Activated gamma-delta T cell (primary cell): ENCODE data around the gene IGF2BP2.

ENCODE experiments used
- DNase-seq: peaks from one replicate; lab custom pipeline; 2025; lab: John Stamatoyannopoulos, UW

IGF2BP2 gene

DNA sequence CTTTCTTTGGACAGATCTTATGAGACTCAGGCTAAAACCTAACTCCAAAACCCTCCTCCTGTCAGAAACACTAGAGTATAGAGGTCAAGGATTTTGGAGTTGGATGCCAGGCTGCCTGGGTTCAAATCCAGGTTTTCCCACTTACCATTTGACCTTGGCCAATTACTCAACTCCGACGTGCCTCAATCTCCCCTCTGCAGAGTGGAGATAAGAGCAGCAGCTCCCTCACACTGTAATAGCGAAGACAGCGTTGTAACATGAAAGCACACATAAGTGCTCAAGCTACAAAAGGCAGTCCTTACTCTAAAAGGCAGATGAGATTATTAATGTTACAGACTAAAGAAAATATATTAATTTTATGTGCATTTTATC is 90.1 kb downstream of the IGF2BP2 start:
- no peak for DNase-seq

DNA sequence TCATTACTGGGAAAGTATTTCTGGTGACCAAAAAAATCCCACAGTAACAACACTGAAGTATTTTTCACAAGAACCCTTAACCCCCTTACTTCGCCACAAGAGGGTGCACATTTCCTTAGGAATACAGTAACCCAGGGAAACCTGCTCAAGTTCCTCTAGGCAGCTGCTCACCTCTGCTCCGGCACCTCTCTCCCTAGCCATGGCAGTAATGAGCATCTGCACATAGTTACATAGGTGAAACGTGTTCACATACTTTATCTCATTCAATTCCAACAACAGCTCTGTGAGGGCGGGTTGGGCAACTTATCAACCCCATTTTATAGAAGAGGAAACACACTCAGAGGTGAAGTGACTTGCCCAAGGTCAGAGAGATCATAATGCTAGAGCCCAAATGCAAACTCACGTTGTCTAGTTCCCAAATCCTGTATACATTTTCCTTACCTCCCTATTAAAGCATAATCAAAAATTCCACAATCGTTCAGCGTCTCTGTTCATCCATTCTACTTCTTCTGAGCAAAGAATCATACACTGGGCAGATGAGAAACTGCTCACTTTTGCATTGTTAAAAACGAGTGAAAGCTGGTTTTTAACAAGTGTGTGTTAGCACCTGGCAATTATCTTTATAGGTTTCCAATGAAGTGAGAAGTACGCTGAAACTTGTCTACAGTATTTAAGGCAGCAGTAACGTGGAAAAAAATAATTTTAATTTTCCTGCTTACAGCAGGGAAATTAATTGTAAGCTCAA is 90.7 kb downstream of the IGF2BP2 start:
- DNase-seq: no peak

DNA sequence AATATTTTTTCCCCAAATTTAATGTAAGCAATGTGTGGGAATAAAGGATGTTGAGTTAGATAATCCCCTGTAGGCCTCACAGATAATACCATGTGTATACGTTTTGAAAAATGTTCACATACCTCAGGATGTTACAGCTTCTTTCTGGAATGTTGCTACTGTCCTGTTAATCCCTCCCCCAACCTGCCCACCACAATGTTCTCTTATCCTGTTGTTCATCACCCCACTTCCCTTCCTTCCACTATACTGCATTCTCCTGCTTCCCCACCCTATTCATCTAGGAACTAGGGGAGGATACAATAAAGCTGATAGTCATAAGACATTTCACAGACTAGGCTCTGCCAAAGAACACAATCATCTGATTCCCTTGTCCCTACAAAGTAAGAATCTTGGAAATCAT is 92.1 kb downstream of the IGF2BP2 start:
- no peak for DNase-seq

DNA sequence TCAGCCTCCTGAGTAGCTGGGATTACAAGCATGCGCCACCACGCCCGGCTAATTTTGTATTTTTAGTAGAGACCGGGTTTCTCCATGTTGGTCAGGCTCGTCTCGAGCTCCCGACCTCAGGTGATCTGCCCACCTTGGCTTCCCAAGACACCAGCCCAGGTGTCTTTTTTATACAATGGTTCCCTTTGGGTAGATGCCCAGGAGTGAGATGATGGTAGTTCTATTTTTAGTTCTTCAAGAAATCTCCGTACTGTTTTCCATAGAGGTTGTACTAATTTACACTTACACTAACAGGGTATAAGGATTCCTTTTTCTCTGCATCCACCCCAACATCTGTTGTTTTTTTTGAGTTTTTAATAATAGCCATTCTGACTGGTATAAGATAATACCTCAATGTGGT is 94.3 kb downstream of the IGF2BP2 start:
- DNase-seq: no peak

DNA sequence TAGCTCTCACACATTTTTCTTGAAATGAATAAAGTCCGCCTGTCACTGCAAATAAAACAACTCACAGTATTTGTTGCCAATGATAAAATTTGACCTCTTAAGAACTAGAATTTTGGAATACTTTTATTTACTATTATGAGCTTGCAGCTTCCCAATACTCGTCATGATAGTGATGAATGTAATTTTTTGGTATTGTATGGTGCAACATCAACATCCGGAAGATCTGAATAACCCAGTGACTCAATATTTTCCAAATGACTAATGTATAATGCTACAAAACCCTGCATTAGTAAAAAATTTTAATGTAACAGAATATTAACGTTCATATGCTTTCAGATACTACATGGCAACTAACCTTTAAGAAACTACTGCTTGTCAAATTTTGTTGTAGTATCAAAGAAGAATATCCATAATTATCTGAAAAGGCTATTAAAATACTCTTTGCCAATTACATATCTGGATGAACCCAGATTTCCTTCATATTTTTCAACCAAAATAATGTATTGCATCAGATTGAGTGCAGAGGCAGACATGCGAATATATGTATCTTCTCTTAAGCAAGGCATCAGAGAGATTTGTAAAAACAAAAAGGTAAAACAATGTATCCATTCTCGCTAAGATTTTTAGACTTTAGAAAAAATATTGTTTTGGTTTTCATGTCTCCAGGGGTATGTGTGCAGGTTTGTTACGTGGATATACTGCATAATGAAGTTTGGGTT is 95.3 kb downstream of the IGF2BP2 start:
- no peak for DNase-seq

DNA sequence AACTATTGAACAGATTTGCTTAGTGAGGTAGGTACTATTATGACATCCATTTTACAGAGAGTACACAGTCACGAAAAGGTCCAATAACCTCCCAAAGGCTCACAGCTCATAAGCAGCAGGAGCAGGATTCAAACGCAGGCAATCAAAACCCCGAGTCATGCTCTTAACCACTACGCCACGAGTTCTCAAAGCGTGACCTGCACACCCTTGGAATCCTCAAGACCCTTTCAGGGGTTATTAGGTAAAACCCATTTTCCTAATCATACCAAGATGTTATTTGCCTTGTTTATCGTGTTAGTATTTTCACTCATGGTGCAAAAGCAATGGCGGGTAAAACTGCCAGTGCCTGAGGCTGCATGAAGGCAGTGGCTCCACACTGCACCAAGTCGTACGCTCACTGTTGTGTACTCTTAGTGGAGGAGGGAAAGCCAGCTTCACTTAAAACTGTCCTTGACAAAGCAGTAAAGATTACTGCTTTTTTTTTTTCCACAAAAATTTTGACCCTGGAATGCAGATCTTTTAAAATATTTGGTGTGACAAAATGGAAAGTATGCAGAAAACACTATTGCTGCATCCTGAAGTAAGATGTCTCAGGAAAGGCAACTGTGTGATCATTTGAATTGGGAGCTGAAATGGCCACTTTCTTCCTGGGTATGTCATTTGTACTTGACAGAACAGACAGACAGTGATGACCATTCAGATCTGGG is 96.1 kb downstream of the IGF2BP2 start:
- no peak for DNase-seq

DNA sequence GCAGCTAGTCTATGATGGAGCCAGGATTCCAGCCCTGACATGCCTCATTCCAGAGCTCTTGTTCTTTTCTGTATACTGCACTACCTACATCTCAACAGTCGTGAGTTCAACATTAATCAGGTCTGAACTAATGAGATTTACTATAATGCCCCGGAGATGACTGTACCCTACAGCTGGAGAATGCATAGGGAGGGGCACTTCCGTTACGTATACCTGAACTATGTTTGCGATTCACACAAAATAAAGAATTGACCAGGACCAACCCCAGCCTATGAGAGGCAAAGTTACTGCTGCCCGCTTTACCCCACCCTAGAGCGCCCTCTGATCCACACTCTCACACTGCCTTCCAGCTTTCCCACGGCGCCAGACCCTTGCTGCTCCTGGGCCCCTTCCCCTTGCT is 97.0 kb downstream of the IGF2BP2 start:
- DNase-seq: no peak

DNA sequence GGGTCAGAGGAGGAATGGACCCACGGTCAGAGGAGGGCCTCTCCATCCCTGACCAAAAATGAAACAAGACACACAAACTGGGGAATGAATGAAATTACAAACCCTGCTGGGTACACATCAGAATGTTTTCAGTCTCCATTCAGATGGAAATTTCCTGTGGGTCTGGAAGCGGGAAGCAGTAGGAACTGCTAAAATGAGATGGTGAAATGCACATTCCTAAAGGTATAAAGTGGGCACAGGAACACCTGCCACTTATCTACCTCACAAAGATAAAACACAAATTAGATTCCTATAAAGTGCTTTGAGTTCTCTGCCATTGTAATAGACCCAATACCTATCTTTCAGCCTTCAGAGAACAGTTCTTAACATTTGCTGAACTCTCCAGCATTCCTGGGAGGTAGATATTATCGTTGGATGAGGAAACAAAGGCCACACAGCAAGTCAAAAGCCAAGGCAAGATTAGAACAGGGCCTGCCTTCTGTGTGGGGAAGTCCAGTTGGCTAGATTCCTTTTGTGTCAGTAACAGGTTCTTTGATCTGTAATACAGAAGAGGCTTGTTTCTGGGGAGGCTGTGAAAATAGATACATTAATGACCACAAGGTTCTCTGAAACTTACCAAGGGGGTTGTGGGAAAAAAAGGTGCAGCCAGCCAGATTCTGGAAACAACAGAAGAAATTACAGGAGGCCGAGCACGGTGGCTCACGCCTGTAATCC is 98.4 kb downstream of the IGF2BP2 start:
- no peak for DNase-seq

DNA sequence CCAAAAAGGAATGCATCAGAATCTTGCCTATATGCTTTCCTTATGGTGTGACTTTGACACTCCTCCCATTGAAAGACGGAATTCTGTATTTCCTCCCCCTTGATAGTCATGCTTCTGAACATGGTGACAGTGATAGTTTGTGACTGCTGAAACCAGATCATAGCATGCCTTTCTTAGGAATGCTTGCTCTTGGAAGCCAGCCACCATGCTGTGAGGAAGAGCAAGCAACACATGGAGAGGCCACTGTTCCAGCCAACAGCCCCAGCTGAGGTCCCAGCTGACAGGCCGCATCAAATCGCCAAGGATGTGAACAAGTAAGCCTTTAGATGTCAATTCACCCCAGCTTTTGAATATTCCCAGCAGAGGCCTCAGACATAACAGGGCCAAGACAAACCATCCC is 100.1 kb downstream of the IGF2BP2 start:
- no peak for DNase-seq

DNA sequence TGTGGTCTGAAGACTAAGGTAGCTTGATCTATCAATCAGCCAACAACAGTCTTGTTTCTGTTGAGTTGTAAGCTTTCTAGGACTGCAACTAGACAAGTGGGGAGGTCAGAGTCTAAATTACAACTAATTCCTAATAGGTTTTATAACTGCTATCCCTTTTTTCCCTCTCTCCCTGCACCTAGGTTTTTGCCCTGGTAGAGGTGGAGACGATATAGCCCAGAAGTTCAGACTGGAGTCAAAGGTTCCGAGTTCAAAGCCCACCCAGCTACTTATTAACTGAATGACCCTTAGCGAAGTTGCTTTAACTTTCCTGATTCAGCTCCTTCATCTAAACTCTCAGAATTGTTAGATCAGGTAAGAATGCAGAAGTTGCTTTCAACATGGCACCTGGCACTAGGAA is 100.6 kb downstream of the IGF2BP2 start:
- no peak for DNase-seq

DNA sequence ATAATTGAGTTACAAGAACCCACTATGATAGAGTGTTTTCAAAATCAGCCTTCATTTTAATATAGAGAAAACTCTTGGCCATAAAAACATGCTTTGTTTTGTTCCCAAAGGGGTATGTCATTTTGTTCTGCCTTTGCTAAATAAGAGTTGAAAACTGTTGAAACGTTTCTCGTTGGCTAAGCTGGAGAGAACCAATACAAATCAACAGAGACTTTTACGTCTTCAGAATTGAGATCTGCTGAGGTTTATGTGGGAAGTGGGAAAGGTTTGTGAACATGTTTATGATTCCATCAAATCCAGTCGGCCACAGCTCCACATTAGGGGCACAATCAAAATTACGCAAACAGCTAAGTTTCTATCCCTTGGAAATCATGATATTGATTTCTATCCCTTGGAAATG is 102.0 kb downstream of the IGF2BP2 start:
- DNase-seq: no peak

DNA sequence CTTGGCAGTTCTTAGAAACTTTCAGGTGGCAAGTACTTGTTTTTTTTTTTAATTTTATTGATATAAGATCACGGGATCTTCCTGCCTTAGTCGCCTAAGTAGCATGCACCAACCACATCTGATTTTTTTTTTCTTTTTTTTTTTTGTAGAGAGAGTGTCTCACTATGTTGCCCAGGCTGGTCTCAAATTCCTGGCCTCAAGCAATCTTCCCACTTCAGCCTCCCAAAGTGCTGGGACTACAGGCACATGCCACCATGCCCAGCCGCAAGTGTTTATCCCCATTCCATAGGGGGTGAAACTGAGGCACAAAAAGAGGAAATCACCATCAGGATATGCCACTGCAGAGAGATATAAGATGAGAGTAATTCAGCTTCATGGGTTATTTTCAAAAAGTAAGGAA is 102.9 kb downstream of the IGF2BP2 start:
- DNase-seq: no peak

DNA sequence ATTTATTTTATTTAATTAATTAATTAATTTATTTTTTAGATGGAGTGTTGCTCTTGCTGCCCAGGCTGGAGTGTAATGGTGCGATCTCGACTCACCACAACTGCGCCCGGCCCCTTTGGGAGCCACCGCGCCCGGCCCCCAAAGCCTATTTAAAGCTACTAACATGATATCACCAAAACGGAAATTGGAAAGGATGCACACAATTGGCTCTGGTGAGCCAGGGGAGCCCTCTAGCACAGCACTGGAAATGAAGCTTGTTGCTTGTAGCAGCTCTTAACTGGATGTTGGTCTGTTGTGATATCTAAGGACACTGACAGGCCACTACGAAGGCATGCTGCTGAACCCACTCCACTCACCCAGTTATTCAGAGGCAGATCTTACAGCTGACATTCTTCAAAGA is 104.5 kb downstream of the IGF2BP2 start:
- no peak for DNase-seq

DNA sequence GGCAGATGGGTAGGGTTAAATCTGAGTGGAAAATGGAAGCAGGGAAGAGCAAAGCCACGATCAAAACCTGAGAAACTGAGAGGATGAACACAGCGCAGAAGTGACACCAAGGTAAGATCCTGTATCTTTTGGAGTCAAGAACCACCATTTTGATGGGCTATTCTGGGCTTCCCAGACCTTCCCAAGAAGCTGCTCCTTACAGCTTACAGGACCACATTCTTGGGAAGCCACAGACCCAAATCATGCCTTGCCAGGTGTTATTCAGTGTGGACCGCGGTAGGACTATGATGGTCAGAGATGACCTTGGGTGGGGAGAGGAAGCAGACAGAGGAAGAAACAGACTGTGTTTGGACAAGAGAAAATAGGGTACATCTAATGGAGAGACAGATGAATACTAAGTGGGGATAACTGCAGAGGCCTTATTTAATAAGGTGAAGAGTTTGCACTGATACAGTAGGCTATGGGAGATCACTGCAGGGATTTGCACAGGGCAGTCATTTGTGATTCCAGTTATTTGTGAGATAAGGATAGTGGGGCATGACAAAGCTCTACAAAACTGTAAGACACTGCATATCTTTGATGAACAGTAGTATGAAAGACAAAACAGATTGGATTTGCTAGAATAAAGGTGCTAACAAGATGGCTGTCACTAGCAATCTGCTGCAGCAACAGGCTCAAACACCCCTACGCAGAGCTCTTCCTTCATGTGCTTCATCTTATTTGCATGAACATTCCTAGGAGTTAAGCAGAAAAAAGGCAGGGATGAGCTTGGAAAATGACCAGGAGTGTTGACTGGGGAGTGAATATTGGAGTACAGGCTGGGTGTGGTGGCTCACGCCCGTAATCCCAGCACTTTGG is 105.9 kb downstream of the IGF2BP2 start:
- no peak for DNase-seq

DNA sequence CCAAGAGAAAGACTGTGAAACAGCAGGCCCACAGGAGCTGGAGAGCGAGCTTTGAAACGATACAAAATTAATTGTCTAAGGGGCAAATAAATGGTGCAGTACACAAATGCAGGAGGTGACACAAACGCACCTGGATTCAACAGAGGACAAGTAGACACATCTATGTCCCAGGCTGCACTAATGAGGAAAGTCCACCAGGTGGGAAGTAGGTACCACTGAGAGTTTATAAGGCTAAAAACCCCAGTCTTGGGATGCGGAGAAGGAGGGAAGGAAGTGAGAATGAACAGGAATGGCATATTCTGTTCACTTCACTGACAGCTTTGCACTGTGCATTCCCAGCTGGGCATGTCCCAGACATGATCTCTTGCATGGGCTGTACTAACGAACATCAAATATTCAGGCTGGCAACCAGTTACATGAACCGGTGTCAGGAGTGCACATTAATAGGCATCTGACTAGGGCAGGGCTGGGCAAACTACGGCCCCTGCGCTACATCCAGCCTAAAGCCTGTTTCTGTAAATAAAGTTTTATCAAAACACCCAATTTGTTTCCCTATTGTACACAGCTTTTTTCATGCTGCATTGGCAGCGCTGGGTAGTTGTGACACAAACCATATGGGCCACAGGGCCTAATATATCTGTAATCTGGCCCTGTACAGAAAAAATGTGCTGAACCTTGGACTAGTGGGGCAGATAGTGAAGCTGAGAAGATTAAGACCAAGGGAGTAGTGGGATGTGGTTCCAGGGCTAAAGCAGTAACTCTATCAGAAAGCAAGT is 107.0 kb downstream of the IGF2BP2 start:
- DNase-seq: no peak

DNA sequence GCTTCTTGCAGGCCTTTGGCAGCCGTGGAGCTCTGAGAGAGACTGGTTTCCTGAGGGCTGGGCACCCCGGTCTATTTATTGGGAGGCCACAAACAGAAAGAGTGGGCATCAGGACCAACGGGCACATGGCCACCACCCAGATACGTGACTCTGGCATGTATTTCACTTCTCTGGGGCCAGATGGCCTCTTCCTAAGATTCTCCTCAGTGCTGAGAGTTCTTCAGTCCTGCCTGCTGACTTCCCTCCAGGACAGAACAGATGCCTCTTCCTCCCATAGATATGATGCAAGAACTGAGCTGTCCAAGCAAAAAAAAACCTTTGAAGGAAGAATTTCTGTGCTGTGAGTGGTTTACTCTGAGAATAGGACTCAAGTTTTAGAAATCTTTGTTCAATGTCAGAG is 107.7 kb downstream of the IGF2BP2 start:
- DNase-seq: no peak

DNA sequence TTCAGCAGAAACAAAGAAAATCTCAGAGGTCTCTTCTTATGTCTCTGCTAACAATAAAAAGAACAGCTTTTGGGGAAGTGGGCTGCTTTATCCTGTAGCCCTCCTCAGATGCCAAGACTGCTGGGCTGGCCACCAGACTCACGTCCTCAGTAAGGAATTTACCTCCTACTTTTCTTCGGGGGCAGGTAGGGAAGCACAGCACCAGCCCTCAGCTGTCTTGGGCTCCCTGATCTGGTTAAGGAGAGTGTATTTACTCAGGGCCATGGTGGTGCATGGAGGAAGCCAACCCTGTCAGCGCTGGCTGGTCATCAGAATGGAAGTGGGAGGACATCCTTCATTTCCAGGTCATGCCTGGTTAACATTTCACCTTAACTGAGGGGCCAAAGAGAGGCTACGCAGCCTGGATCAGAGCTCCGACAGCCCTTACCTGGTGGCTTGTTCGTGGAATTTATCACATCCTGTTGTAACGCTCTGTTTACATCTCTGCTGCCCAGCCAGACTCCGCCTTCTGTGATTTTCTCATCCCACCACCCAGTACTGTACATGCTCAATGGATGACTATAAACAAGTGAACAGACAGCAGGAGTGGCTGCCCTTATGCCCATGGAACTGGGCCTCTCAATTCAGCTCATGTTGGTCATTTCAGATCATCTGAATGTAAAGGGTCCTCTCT is 108.3 kb downstream of the IGF2BP2 start:
- no peak for DNase-seq

DNA sequence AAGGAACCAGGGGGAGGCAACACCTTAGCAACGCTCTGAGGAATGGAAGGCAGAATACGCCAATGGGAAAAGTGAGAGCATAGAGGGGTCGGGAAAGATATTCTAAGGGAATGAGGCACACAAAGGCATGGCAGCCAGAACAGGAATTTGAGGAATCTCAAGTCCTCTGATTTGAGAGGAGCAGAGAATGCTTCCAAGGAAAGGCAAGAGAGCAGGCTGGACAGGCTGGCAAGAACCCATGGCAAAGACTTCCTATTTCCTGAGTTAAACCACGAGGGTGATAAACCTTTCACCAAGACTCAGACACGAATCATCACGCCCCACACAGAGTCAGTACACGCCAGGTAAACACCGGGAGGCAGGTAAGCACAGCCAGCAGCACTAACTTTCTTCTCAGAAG is 109.8 kb downstream of the IGF2BP2 start:
- DNase-seq: no peak

DNA sequence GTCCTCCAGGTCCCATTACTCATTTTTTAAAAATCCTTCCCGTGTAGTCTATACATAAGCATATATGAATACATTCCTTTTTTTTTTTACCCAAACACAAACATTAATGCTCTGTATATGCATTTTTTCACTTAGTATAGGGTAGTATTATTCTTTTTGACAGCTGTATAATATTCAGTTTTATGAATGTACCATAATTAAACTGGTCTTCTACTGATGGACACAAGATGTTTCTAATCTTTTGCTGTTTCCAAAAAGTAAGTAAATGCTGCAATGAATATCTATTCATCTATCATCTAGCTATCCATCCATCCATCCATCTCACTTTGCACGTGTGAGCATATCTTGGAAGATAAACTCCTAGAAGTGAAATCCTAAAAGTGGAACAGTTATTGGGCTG is 110.8 kb downstream of the IGF2BP2 start:
- DNase-seq: no peak

DNA sequence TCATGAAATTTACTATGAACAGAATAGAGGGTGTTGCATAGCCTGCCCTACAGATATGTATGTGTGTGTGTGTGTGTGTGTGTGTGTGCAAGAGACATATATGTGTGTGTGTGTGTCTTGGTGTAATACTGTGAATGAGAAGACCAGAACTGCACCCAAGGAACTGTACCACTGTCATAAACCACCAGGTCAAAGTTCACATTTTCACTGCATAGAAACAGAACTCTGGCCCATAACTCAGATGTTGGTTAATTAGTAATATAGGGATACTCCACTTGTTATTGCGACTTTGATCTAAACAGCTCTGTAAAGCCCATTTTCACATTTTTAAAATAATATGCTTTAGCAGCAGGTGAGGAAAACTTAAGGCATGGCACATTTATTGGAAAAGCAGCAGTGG is 111.8 kb downstream of the IGF2BP2 start:
- no peak for DNase-seq
